ENCODE results near the gene ATP4A.
A peak's percentile ranks its signal among the peaks of the same experiment; 100 is the strongest.

Gene ATP4A

DNA sequence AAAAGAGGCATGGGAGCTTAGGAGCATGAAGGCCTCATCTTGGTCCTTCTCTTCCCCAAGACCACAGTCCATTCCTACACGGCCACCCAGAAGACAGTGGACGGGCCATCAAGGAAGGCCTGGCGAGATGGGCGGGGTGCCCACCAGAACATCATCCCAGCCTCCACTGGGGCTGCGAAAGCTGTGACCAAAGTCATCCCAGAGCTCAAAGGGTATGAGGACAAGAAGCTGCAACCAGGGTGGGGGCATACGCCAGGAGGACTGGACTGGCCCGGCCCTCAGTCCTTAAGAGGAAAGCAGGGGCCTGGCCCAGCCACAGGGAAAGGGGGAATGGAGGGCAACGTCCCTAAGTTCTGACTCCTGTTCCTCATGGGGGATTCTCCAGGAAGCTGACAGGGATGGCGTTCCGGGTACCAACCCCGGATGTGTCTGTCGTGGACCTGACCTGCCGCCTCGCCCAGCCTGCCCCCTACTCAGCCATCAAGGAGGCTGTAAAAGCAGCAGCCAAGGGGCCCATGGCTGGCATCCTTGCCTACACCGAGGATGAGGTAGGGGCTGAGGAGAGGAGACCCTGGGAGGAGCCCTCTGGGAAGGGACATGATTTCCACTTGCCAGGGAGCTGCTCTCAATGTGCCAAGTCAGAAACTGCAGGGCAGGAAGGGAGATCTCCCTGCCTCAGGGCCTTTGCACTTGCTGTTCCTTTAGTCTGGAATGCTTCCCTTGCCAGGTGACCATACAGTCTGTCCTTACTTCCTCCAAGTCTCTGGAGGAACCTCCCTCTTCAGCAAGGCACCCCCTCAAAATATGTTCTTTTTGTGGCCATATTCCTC, 20.0 kb downstream of the ATP4A start:
- ATAC-seq (ENCODE audit: insufficient read depth, low read depth) (no peak), DNase-seq (no peak)
- Histone ChIP-seq H3K27ac (ENCODE audit: low read length) (no peak overlapping the region), H3K79me2 (ENCODE audit: insufficient read depth, low read length) (peaks cover 26% of the 10 kb centered on the region), H3K4me3 (ENCODE audit: low read depth in 1 of 2, low read length in 2 of 2) (no peak overlapping the region), H3K27me3 (ENCODE audit: insufficient read depth, low read length, poor library complexity) (no peaks in the 10 kb centered on the region), H3K9me3 (ENCODE audit: insufficient read depth, low read length, severe bottlenecking) (no peaks in the 10 kb centered on the region), H2AFZ (ENCODE audit: low read depth, low read length) (no peak overlapping the region), H3K9ac (ENCODE audit: low read depth, low read length) (no peak overlapping the region), H4K20me1 (ENCODE audit: insufficient read depth, low read length) (peaks cover 8% of the 10 kb centered on the region; the same call in 1 of the 2 replicates), H3K4me1 (ENCODE audit: insufficient read depth, low read length) (peaks cover 33% of the 10 kb centered on the region), H3K36me3 (ENCODE audit: insufficient read depth, low read length) (peaks cover 25% of the 10 kb centered on the region), H3K4me2 (ENCODE audit: insufficient read depth, low read length) (peak overlapping the region; percentile 88; the same call in 1 of the 2 replicates)
- TF ChIP-seq, protein P1, sequence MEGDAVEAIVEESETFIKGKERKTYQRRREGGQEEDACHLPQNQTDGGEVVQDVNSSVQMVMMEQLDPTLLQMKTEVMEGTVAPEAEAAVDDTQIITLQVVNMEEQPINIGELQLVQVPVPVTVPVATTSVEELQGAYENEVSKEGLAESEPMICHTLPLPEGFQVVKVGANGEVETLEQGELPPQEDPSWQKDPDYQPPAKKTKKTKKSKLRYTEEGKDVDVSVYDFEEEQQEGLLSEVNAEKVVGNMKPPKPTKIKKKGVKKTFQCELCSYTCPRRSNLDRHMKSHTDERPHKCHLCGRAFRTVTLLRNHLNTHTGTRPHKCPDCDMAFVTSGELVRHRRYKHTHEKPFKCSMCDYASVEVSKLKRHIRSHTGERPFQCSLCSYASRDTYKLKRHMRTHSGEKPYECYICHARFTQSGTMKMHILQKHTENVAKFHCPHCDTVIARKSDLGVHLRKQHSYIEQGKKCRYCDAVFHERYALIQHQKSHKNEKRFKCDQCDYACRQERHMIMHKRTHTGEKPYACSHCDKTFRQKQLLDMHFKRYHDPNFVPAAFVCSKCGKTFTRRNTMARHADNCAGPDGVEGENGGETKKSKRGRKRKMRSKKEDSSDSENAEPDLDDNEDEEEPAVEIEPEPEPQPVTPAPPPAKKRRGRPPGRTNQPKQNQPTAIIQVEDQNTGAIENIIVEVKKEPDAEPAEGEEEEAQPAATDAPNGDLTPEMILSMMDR (IDR thresholded peaks at IDR 0.05; ENCODE audit: borderline replicate concordance, extremely low read depth, low read length, poor library complexity, severe bottlenecking), result no peak
- TF ChIP-seq EZH2 (IDR thresholded peaks at IDR 0.05; ENCODE audit: borderline replicate concordance, low read depth, low read length, severe bottlenecking), result no peak

DNA sequence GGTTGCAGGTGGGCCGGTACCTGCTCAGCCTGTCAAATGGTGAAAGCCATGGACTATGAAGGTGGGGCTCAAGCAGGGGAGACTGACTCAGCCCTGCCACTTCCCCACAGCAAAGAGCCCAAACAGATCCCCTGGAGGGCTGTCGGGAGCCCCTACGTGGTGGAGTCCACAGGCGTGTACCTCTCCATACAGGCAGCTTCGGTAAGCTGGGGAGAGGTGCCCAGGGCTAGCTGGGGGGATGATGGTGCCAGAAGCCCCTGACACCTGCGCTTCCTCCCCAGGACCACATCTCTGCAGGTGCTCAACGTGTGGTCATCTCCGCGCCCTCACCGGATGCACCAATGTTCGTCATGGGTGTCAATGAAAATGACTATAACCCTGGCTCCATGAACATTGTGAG, 21.2 kb downstream of the ATP4A start:
- no peak overlapping the region for H3K4me3 ChIP-seq (ENCODE audit: low read depth in 1 of 2, low read length in 2 of 2)
- DNase-seq, result no peak
- no peak overlapping the region for H3K4me2 ChIP-seq (ENCODE audit: insufficient read depth, low read length)
- H2AFZ ChIP-seq (ENCODE audit: low read depth, low read length), result no peak overlapping the region
- no peak for ATAC-seq (ENCODE audit: insufficient read depth, low read depth)
- no peaks in the 10 kb centered on the region for H3K27me3 ChIP-seq (ENCODE audit: insufficient read depth, low read length, poor library complexity)
- H3K4me1 ChIP-seq (ENCODE audit: insufficient read depth, low read length), result peaks cover 29% of the 10 kb centered on the region
- H3K27ac ChIP-seq (ENCODE audit: low read length), result no peak overlapping the region
- peaks cover 22% of the 10 kb centered on the region for H3K79me2 ChIP-seq (ENCODE audit: insufficient read depth, low read length)
- H3K36me3 ChIP-seq (ENCODE audit: insufficient read depth, low read length), result peaks cover 12% of the 10 kb centered on the region
- no peak overlapping the region for H3K9ac ChIP-seq (ENCODE audit: low read depth, low read length)
- H4K20me1 ChIP-seq (ENCODE audit: insufficient read depth, low read length), result peaks cover 8% of the 10 kb centered on the region; the same call in 1 of the 2 replicates
- H3K9me3 ChIP-seq (ENCODE audit: insufficient read depth, low read length, severe bottlenecking), result no peaks in the 10 kb centered on the region
- no peak for TF ChIP-seq EZH2 (IDR thresholded peaks at IDR 0.05; ENCODE audit: borderline replicate concordance, low read depth, low read length, severe bottlenecking)
- TF ChIP-seq, protein P1 (IDR thresholded peaks at IDR 0.05; ENCODE audit: borderline replicate concordance, extremely low read depth, low read length, poor library complexity, severe bottlenecking), result no peak

DNA sequence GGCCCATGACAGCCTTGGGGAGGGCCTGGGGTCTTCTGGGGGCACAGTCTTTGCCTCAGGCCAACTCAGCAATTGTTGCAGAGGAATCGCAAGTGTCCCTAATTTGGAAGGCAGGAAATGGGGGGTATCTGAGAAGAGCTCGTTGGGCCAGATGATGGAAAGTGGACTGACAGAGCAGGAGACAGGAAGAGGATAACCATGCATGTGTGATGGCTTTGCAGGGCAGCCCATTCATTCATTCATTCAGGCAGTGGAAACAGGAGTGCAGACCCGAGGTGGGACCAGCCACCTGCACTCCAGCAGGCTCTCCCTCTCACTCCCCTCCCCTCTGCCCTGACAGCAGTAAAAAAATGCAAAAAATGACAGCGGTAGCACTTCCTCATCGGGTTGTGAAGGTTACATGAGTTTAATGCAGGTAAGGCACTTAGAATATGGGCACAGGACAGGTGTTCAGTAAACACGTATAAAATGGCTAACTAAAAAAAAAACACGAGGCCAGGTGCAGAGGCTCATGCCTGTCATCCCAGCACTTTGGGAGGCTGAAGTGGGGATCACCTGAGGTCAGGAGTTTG, 23.0 kb downstream of the ATP4A start:
- Histone ChIP-seq H3K36me3 (ENCODE audit: insufficient read depth, low read length) (peaks cover 5% of the 10 kb centered on the region; the same call in 1 of the 2 replicates), H2AFZ (ENCODE audit: low read depth, low read length) (no peak overlapping the region), H3K4me1 (ENCODE audit: insufficient read depth, low read length) (peaks cover 16% of the 10 kb centered on the region), H4K20me1 (ENCODE audit: insufficient read depth, low read length) (no peaks in the 10 kb centered on the region), H3K27me3 (ENCODE audit: insufficient read depth, low read length, poor library complexity) (no peaks in the 10 kb centered on the region), H3K4me3 (ENCODE audit: low read depth in 1 of 2, low read length in 2 of 2) (no peak overlapping the region), H3K4me2 (ENCODE audit: insufficient read depth, low read length) (no peak overlapping the region), H3K79me2 (ENCODE audit: insufficient read depth, low read length) (peaks cover 5% of the 10 kb centered on the region; the same call in 1 of the 2 replicates), H3K9ac (ENCODE audit: low read depth, low read length) (no peak overlapping the region), H3K27ac (ENCODE audit: low read length) (no peak overlapping the region), H3K9me3 (ENCODE audit: insufficient read depth, low read length, severe bottlenecking) (no peaks in the 10 kb centered on the region)
- ATAC-seq (ENCODE audit: insufficient read depth, low read depth) (no peak), DNase-seq (no peak)
- TF ChIP-seq EZH2 (IDR thresholded peaks at IDR 0.05; ENCODE audit: borderline replicate concordance, low read depth, low read length, severe bottlenecking), result no peak

DNA sequence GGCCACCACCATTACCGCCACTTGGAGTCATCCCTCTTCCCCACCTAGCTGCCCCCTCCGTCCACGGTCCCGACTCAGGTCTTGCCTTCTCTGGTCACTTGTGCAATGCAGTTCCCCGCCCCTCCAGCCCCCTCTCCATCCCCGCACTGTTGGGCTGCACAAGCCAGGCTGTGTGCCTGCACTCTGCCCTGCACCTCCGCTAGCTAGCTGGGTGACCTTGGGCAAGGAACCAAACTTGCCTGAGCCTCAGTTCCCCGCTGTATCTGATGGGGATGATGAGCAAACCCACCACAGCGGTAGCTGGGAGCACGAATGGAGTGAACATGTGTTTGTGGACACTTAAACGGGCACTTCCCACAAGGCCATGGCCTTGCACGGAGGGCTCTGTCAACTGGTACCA, 23.6 kb downstream of the ATP4A start:
- no peak for DNase-seq
- H3K27me3 ChIP-seq (ENCODE audit: insufficient read depth, low read length, poor library complexity), result no peaks in the 10 kb centered on the region
- peaks cover 14% of the 10 kb centered on the region for H3K4me1 ChIP-seq (ENCODE audit: insufficient read depth, low read length)
- H4K20me1 ChIP-seq (ENCODE audit: insufficient read depth, low read length), result no peaks in the 10 kb centered on the region
- no peak overlapping the region for H3K4me2 ChIP-seq (ENCODE audit: insufficient read depth, low read length)
- H3K9me3 ChIP-seq (ENCODE audit: insufficient read depth, low read length, severe bottlenecking), result no peaks in the 10 kb centered on the region
- H3K4me3 ChIP-seq (ENCODE audit: low read depth in 1 of 2, low read length in 2 of 2), result no peak overlapping the region
- H3K27ac ChIP-seq (ENCODE audit: low read length), result no peak overlapping the region
- TF ChIP-seq, protein P1 (IDR thresholded peaks at IDR 0.05; ENCODE audit: borderline replicate concordance, extremely low read depth, low read length, poor library complexity, severe bottlenecking), result no peak
- TF ChIP-seq EZH2 (IDR thresholded peaks at IDR 0.05; ENCODE audit: borderline replicate concordance, low read depth, low read length, severe bottlenecking), result no peak
- ATAC-seq (ENCODE audit: insufficient read depth, low read depth), result 0 out of 3 replicates have a peak, but pooled peaks have one; percentile 16
- no peak overlapping the region for H2AFZ ChIP-seq (ENCODE audit: low read depth, low read length)
- H3K36me3 ChIP-seq (ENCODE audit: insufficient read depth, low read length), result peaks cover 5% of the 10 kb centered on the region; the same call in 1 of the 2 replicates
- H3K79me2 ChIP-seq (ENCODE audit: insufficient read depth, low read length), result peaks cover 1% of the 10 kb centered on the region; the same call in 1 of the 2 replicates
- H3K9ac ChIP-seq (ENCODE audit: low read depth, low read length), result no peak overlapping the region
